Kidney (tissue), 14 donors: ENCODE measurements around the gene GSTCD. TPM values are rescaled to one million over a fixed set of nuclear protein-coding genes. Genes with fewer than 3 reads are reported as not detected.
A peak's percentile ranks its signal among the peaks of the same experiment; 100 is the strongest.

Experiments
- DNase-seq, 5 donors: peaks; one replicate each; pipeline ENCODE4 v3.0.0-alpha.2; 2013 to 2020
- FAIRE-seq: peaks from 2 replicates; lab custom pipeline; 2012; peaks lifted over from hg19 to GRCh38; lab: Jason Lieb, UNC
- H3K27ac ChIP-seq, 2 donors: one replicate each; pipeline ENCODE4 v1.7.0; 2013; ENCODE audit warnings: low read depth in 2 of 2, low read length in 2 of 2, inconsistent platforms in 1 of 2
- H3K27me3 ChIP-seq: one replicate; pipeline ENCODE4 v1.7.1; 2013; ENCODE audit warnings: low read length, inconsistent platforms; ENCODE audit not compliant: control insufficient read depth, insufficient read depth
- H3K36me3 ChIP-seq, 3 donors: one replicate each; pipeline versions ENCODE4 v1.7.0 to v1.7.1; 2013; ENCODE audit warnings: low read length in 3 of 3, control low read depth in 1 of 3, inconsistent platforms in 1 of 3; ENCODE audit not compliant: insufficient read depth in 3 of 3, control insufficient read depth in 2 of 3
- H3K4me1 ChIP-seq, 3 donors: one replicate each; pipeline versions ENCODE4 v1.7.0 to v1.7.1; 2013; ENCODE audit warnings: low read length in 3 of 3, inconsistent platforms in 1 of 3, low read depth in 1 of 3; ENCODE audit not compliant: control insufficient read depth in 2 of 3, insufficient read depth in 2 of 3
- H3K4me3 ChIP-seq, 3 donors: one replicate each; pipeline versions ENCODE4 v1.7.0 to v1.8.1; 2013; ENCODE audit warnings: low read length in 3 of 3, control low read depth in 1 of 3, inconsistent platforms in 1 of 3
- H3K9ac ChIP-seq, 3 donors: one replicate each; pipeline versions ENCODE4 v1.7.0 to v1.7.1; 2013; ENCODE audit warnings: low read length in 3 of 3, control low read depth in 1 of 3, inconsistent platforms in 1 of 3
- H3K9me3 ChIP-seq, 3 donors: one replicate each; pipeline versions ENCODE4 v1.7.0 to v1.7.1; 2013; ENCODE audit warnings: low read length in 3 of 3, control low read depth in 1 of 3, inconsistent platforms in 1 of 3; ENCODE audit not compliant: control insufficient read depth in 2 of 3, insufficient read depth in 1 of 3
- intact Hi-C: fragments of 100-400 bp; cut with DNase I; formaldehyde crosslinking; loops from one replicate; pipeline ENCODE4 v1.11.1; 2022
- polyA plus RNA-seq: library from polyadenylated mRNA; stranded (reverse); fragments of 350-450 nt; fragmentation: Illumina TruSeq; extraction: RNeasy Lipid Tissue Mini Kit (QIAGEN cat#74804); gene quantifications from one replicate; pipeline ENCODE4 v1.2.3, GENCODE V29; 2014; ENCODE audit warnings: low read depth, low replicate concordance; ENCODE audit not compliant: insufficient read depth
- total RNA-seq: library from RNA; stranded (reverse); fragmentation: NEBNext Ultra II Directional; extraction: Animal tissue kit (Norgen Biotek cat#: 25700); gene quantifications from one replicate; pipeline ENCODE4 v1.2.1, GENCODE V29; 2021
- TF ChIP-seq, protein P1 (sequence below): IDR thresholded peaks from 3 replicates; pipeline ENCODE4 v1.5.1; 2012; ENCODE audit warnings: mild to moderate bottlenecking, moderate library complexity, borderline replicate concordance; ENCODE audit not compliant: insufficient read depth; ENCODE audit errors: extremely low read depth
- donor health status: control.
- donor health status: control.
- donor health status: control.
- donor health status: control.
- donor health status: control.
- donor health status: DM: yes; HTN: yes; CAD: no.
- donor health status: Normal renal cell carcinoma (clear cell type).

The GSTCD gene
- total and polyA plus RNA-seq, 2 donors from 2014 or later = 2.2 to 11.7 TPM

DNA sequence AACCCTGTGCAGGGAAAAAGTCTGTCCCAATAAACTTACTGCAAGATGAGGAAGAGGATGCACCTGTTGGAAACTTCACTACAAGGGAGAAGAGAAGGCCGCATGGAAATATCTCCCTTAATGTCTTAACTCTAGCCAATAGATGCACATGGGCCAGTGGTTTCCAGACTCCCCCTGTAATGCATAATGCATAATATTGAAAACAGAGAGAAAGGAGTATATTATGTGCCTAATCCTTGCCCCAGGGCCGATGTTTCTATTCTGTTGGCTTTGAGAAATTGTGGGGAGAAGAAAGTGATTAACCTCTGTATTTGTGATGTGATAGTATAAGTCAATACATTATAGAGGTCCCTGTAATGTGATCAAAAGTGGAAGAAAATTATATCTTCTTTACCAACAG lies 37.3 kb upstream of the GSTCD start:
- intact Hi-C loops = no loop called here
- FAIRE-seq (no peak), DNase-seq (no peak)
- no peaks in the 10 kb centered on the region for H3K27me3 ChIP-seq
- H3K4me3 ChIP-seq = no peak overlapping the region
- TF ChIP-seq, protein P1, sequence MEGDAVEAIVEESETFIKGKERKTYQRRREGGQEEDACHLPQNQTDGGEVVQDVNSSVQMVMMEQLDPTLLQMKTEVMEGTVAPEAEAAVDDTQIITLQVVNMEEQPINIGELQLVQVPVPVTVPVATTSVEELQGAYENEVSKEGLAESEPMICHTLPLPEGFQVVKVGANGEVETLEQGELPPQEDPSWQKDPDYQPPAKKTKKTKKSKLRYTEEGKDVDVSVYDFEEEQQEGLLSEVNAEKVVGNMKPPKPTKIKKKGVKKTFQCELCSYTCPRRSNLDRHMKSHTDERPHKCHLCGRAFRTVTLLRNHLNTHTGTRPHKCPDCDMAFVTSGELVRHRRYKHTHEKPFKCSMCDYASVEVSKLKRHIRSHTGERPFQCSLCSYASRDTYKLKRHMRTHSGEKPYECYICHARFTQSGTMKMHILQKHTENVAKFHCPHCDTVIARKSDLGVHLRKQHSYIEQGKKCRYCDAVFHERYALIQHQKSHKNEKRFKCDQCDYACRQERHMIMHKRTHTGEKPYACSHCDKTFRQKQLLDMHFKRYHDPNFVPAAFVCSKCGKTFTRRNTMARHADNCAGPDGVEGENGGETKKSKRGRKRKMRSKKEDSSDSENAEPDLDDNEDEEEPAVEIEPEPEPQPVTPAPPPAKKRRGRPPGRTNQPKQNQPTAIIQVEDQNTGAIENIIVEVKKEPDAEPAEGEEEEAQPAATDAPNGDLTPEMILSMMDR = no peak
- no peaks in the 10 kb centered on the region for H3K9me3 ChIP-seq
- no peaks in the 10 kb centered on the region for H3K36me3 ChIP-seq
- no peaks in the 10 kb centered on the region for H3K4me1 ChIP-seq
- no peak overlapping the region for H3K27ac ChIP-seq
- no peak overlapping the region for H3K9ac ChIP-seq

DNA sequence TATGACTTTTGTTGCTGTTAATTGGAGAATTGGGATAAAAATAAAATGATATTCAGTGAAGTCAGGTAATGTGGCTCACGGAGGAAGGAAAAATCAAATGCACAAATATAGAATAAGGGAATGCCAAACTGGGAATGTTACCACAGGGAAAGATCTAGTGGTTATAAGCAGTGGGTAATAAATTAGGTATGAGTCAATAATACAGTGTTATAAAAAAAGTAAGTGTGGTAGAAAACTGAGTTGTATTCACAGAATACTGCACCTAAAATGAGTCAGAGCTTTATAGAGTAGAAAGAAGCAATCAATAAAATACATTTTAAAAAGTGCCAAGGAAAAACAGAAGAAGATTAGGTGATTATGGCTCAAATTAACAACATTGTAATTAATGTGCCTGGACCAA lies 34.6 kb upstream of the GSTCD start:
- no peaks in the 10 kb centered on the region for H3K27me3 ChIP-seq
- no peak for FAIRE-seq
- no peak for DNase-seq
- H3K4me3 ChIP-seq = no peak overlapping the region
- no peaks in the 10 kb centered on the region for H3K36me3 ChIP-seq
- TF ChIP-seq, protein P1 = no peak
- H3K9me3 ChIP-seq = no peaks in the 10 kb centered on the region
- H3K4me1 ChIP-seq = no peaks in the 10 kb centered on the region
- no peak overlapping the region for H3K27ac ChIP-seq
- intact Hi-C loops = no loop called here
- H3K9ac ChIP-seq = no peak overlapping the region

DNA sequence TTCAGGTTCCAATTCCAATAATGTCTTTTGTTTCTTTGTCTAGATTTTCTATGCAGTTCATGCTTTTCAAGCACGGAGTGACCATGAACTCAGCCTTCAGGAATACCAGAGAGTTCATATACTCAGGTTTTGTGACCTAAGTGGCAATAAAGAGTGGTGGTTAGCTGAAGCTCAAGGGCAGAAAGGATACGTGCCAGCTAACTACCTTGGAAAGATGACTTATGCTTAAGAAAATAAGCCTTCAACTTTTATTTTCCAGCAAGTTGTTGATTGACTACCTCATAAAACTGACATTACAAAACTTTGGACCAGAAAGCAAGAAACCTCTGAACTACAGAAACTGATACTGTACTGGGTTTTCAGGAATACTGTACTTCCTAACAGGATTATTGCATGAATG lies 30.9 kb upstream of the GSTCD start:
- intact Hi-C loops = no loop called here
- no peak overlapping the region for H3K27ac ChIP-seq
- H3K36me3 ChIP-seq = peaks cover 0 to 1% (median 0%) of the 10 kb centered on the region in 3 donors
- DNase-seq (no peak), FAIRE-seq (no peak)
- H3K9me3 ChIP-seq = no peaks in the 10 kb centered on the region
- H3K4me1 ChIP-seq = peaks cover 0 to 1% (median 0%) of the 10 kb centered on the region in 3 donors
- H3K27me3 ChIP-seq = no peaks in the 10 kb centered on the region
- TF ChIP-seq, protein P1 = no peak
- no peak overlapping the region for H3K4me3 ChIP-seq
- H3K9ac ChIP-seq = no peak overlapping the region

DNA sequence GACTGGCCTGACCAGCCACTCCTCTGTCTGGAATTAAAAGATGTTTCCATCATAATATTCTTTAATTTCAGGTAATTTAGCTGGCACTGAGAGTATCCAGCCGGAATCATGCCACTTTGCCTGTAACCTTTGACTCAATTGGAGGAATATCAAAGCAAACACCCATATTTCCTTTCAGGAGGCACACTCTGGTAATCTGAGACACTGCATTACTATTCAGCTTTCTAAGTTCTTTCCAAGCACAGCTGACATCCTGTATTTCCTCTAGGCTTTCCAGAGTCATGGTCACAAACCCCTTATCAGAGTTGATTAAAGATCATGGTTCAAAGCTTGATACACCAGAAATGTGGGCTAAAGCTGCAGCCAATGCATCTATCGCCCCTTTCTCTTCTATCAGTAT lies 29.4 kb upstream of the GSTCD start:
- Histone ChIP-seq H3K9ac (no peak overlapping the region), H3K27ac (no peak overlapping the region), H3K9me3 (no peaks in the 10 kb centered on the region), H3K4me1 (peaks cover 0 to 4% (median 0%) of the 10 kb centered on the region in 3 donors), H3K27me3 (no peaks in the 10 kb centered on the region), H3K36me3 (peaks cover 0 to 5% (median 2%) of the 10 kb centered on the region in 3 donors), H3K4me3 (no peak overlapping the region)
- intact Hi-C loops = no loop called here
- no peak for FAIRE-seq
- peak in 1 of 5 donors; percentile 12 for DNase-seq
- TF ChIP-seq, protein P1 = no peak
